ENCODE results near the gene ZSCAN10. TPM values are rescaled to one million over a fixed set of nuclear protein-coding genes. Genes with fewer than 3 reads are reported as not detected.

ZSCAN10 gene
- total RNA-seq, 1 experiment from 2014 or later = not detected

- no peaks in the 10 kb centered on the region for H3K4me1 Mint-ChIP-seq (ENCODE audit: low read depth, unreplicated experiment)
- Histone ChIP-seq H3K4me1 (no peaks in the 10 kb centered on the region), H3K4me3 (ENCODE audit: low read depth, low read length) (peak within 1 kb of the TSS; percentile 45), H3K27me3 (replicated peaks; ENCODE audit: control insufficient read depth, insufficient read depth, low read length) (no peaks in the 10 kb centered on the region; the same call in 1 of the 2 replicates), H3K9me3 (no peaks in the 10 kb centered on the region), H3K36me3 (ENCODE audit: control insufficient read depth, insufficient read depth, low read length) (no peaks in the 10 kb centered on the region)
- H3K27me3 Mint-ChIP-seq (ENCODE audit: insufficient read depth, unreplicated experiment) = peaks cover 4% of the 10 kb centered on the region
- H3K36me3 Mint-ChIP-seq (ENCODE audit: insufficient read depth, unreplicated experiment) = no peaks in the 10 kb centered on the region
- H3K4me3 Mint-ChIP-seq (ENCODE audit: unreplicated experiment) = peak within 1 kb of the TSS; percentile 61
- TF ChIP-seq, protein P1, sequence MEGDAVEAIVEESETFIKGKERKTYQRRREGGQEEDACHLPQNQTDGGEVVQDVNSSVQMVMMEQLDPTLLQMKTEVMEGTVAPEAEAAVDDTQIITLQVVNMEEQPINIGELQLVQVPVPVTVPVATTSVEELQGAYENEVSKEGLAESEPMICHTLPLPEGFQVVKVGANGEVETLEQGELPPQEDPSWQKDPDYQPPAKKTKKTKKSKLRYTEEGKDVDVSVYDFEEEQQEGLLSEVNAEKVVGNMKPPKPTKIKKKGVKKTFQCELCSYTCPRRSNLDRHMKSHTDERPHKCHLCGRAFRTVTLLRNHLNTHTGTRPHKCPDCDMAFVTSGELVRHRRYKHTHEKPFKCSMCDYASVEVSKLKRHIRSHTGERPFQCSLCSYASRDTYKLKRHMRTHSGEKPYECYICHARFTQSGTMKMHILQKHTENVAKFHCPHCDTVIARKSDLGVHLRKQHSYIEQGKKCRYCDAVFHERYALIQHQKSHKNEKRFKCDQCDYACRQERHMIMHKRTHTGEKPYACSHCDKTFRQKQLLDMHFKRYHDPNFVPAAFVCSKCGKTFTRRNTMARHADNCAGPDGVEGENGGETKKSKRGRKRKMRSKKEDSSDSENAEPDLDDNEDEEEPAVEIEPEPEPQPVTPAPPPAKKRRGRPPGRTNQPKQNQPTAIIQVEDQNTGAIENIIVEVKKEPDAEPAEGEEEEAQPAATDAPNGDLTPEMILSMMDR (IDR thresholded peaks at IDR 0.05; ENCODE audit: insufficient read depth in 1 of 2, low read depth in 1 of 2, low read length in 1 of 2, severe bottlenecking in 1 of 2, unreplicated experiment in 1 of 2) = no peak
- intact Hi-C loops (cut with micrococcal nuclease; ENCODE audit: unreplicated experiment) = no loop called here
- no peak within 1 kb of the TSS for H3K27ac Mint-ChIP-seq (ENCODE audit: unreplicated experiment)
- ChIA-PET CTCF (interaction anchor here (1.0 to 2.7 kb wide), 3 partner anchors 12 to 14 kb away, joined by 3 to 18 read pairs (median 4); no protein-coding TSS in a partner anchor), POLR2A (no interaction called here)
- BruUV-seq (replicated peaks) = no TSS peak
- DNase-seq = no peak
- H3K9me3 Mint-ChIP-seq (ENCODE audit: unreplicated experiment) = no peaks in the 10 kb centered on the region
Measured at GRCh38 chr16:3045758-3046640, 53.1 kb downstream of the ZSCAN10 start, which contains the start of gene MMP25. TSS of gene MMP25 (plus strand) at chr16:3046561. CDS start at chr16:3046918, 357 bp downstream.

GRCh38 chr16:3044708-3045107 is 54.4 kb downstream of the ZSCAN10 start:
- no peaks in the 10 kb centered on the region; the same call in 1 of the 2 replicates for H3K27me3 ChIP-seq (replicated peaks; ENCODE audit: control insufficient read depth, insufficient read depth, low read length)
- Mint-ChIP-seq H3K4me1 (ENCODE audit: low read depth, unreplicated experiment) (no peaks in the 10 kb centered on the region), H3K36me3 (ENCODE audit: insufficient read depth, unreplicated experiment) (no peaks in the 10 kb centered on the region), H3K27ac (ENCODE audit: unreplicated experiment) (no peak overlapping the region), H3K27me3 (ENCODE audit: insufficient read depth, unreplicated experiment) (peaks cover 4% of the 10 kb centered on the region), H3K9me3 (ENCODE audit: unreplicated experiment) (no peaks in the 10 kb centered on the region), H3K4me3 (ENCODE audit: unreplicated experiment) (peak overlapping the region; percentile 61)
- H3K9me3 ChIP-seq = no peaks in the 10 kb centered on the region
- ChIA-PET POLR2A (no interaction called here), CTCF (interaction anchor here (1.5 kb wide), 1 partner anchor 13 kb away, joined by 4 read pairs; no protein-coding TSS in a partner anchor)
- TF ChIP-seq, protein P1 (IDR thresholded peaks at IDR 0.05; ENCODE audit: insufficient read depth in 1 of 2, low read depth in 1 of 2, low read length in 1 of 2, severe bottlenecking in 1 of 2, unreplicated experiment in 1 of 2) = no peak
- intact Hi-C loops (cut with micrococcal nuclease; ENCODE audit: unreplicated experiment) = no loop called here
- BruUV-seq (replicated peaks) = no TSS peak
- H3K4me1 ChIP-seq = no peaks in the 10 kb centered on the region
- H3K36me3 ChIP-seq (ENCODE audit: control insufficient read depth, insufficient read depth, low read length) = no peaks in the 10 kb centered on the region
- DNase-seq = no peak
- H3K4me3 ChIP-seq (ENCODE audit: low read depth, low read length) = no peak overlapping the region

- Histone ChIP-seq H3K36me3 (ENCODE audit: control insufficient read depth, insufficient read depth, low read length) (no peaks in the 10 kb centered on the region), H3K9me3 (no peaks in the 10 kb centered on the region), H3K27me3 (replicated peaks; ENCODE audit: control insufficient read depth, insufficient read depth, low read length) (no peaks in the 10 kb centered on the region; the same call in 1 of the 2 replicates), H3K4me3 (ENCODE audit: low read depth, low read length) (no peak overlapping the region), H3K4me1 (no peaks in the 10 kb centered on the region)
- no TSS peak for BruUV-seq (replicated peaks)
- Mint-ChIP-seq H3K4me3 (ENCODE audit: unreplicated experiment) (no peak overlapping the region), H3K27me3 (ENCODE audit: insufficient read depth, unreplicated experiment) (peaks cover 4% of the 10 kb centered on the region), H3K27ac (ENCODE audit: unreplicated experiment) (no peak overlapping the region), H3K9me3 (ENCODE audit: unreplicated experiment) (no peaks in the 10 kb centered on the region), H3K4me1 (ENCODE audit: low read depth, unreplicated experiment) (no peaks in the 10 kb centered on the region), H3K36me3 (ENCODE audit: insufficient read depth, unreplicated experiment) (no peaks in the 10 kb centered on the region)
- CTCF ChIA-PET = interaction anchor here (0.8 to 1.1 kb wide), 3 partner anchors 11 to 16 kb away, joined by 3 to 4 read pairs (median 4); no protein-coding TSS in a partner anchor
- TF ChIP-seq, protein P1 (IDR thresholded peaks at IDR 0.05; ENCODE audit: insufficient read depth in 1 of 2, low read depth in 1 of 2, low read length in 1 of 2, severe bottlenecking in 1 of 2, unreplicated experiment in 1 of 2) = no peak
- POLR2A ChIA-PET = interaction anchor here (0.6 kb wide), 1 partner anchor 62 kb away, joined by 3 read pairs; the partner anchor contains the start of gene PKMYT1
- no peak for DNase-seq
- intact Hi-C loops (cut with micrococcal nuclease; ENCODE audit: unreplicated experiment) = no loop called here
Measured at GRCh38 chr16:3042376-3042775, 56.7 kb downstream of the ZSCAN10 start.
